HAP-1 (cell line): ENCODE measurements around the gene CNTN6.
A peak's percentile ranks its signal among the peaks of the same experiment; 100 is the strongest.
"Not testable (repeated sequence)": the region's sequence is repeated elsewhere in the genome, so short reads cannot be mapped to it uniquely, and the experiment has no call there.

Experiments
- DNase-seq, 2 experiments: peaks; one replicate each; pipeline ENCODE4 v3.0.0-alpha.2; 2016 to 2020; ENCODE audit warnings: low spot score in 2 of 2
- H3K27me3 ChIP-seq: fragments of 250-450 bp; sonication (Bioruptor Pico); 2 replicates; pipeline ENCODE4 v1.5.1; 2020; ENCODE audit warnings: low read depth, mild to moderate bottlenecking, moderate library complexity
- H3K36me3 ChIP-seq: fragments of 250-450 bp; sonication (Bioruptor Pico); replicated peaks from 2 replicates; pipeline ENCODE4 v1.5.1; 2020; ENCODE audit warnings: mild to moderate bottlenecking
- H3K4me1 ChIP-seq: fragments of 250-450 bp; sonication (Bioruptor Pico); 2 replicates; pipeline ENCODE4 v1.5.1; 2020; ENCODE audit warnings: mild to moderate bottlenecking
- H3K4me3 ChIP-seq: fragments of 250-450 bp; sonication (Bioruptor Pico); 2 replicates; pipeline ENCODE4 v1.5.1; 2020; ENCODE audit warnings: mild to moderate bottlenecking, moderate library complexity
- H3K9me3 ChIP-seq: fragments of 250-450 bp; sonication (Bioruptor Pico); 2 replicates; pipeline ENCODE4 v1.5.1; 2020; ENCODE audit warnings: mild to moderate bottlenecking, moderate library complexity
- in situ Hi-C: fragments of 300-500 bp; cut with MboI; formaldehyde crosslinking; loops from 3 replicates; pipeline ENCODE4 v1.14.3; 2020; ENCODE audit warnings: low sequenced_read_pairs, inconsistent platforms, mixed read lengths

Gene CNTN6

GRCh38 chr3:1355691-1356090, 262.9 kb downstream of the CNTN6 start:
- Histone ChIP-seq H3K4me3 (no peak overlapping the region), H3K27me3 (no peaks in the 10 kb centered on the region), H3K4me1 (no peaks in the 10 kb centered on the region), H3K36me3 (no peaks in the 10 kb centered on the region), H3K9me3 (no peaks in the 10 kb centered on the region)
- no peak for DNase-seq
- in situ Hi-C loops, result no loop called here

GRCh38 chr3:1356101-1356500, 263.3 kb downstream of the CNTN6 start:
- Histone ChIP-seq H3K4me3 (no peak overlapping the region), H3K9me3 (no peaks in the 10 kb centered on the region), H3K27me3 (no peaks in the 10 kb centered on the region), H3K36me3 (no peaks in the 10 kb centered on the region), H3K4me1 (no peaks in the 10 kb centered on the region)
- no peak for DNase-seq
- in situ Hi-C loops, result no loop called here

GRCh38 chr3:1365528-1365927, 272.7 kb downstream of the CNTN6 start:
- no peaks in the 10 kb centered on the region for H3K9me3 ChIP-seq
- H3K27me3 ChIP-seq, result no peaks in the 10 kb centered on the region
- H3K4me3 ChIP-seq, result no peak overlapping the region
- no peaks in the 10 kb centered on the region; the same call in 1 of the 2 replicates for H3K4me1 ChIP-seq
- no peaks in the 10 kb centered on the region for H3K36me3 ChIP-seq
- no peak for DNase-seq
- in situ Hi-C loops, result no loop called here

GRCh38 chr3:1374471-1374870, 281.6 kb downstream of the CNTN6 start:
- in situ Hi-C loops, result no loop called here
- Histone ChIP-seq H3K9me3 (no peaks in the 10 kb centered on the region), H3K4me3 (no peak overlapping the region), H3K36me3 (no peaks in the 10 kb centered on the region), H3K4me1 (peaks cover 11% of the 10 kb centered on the region), H3K27me3 (no peaks in the 10 kb centered on the region)
- peak in 1 of 2 experiments; percentile 87 for DNase-seq

GRCh38 chr3:1375145-1375544, 282.3 kb downstream of the CNTN6 start:
- no peak overlapping the region for H3K4me3 ChIP-seq
- DNase-seq, result no peak
- no peaks in the 10 kb centered on the region for H3K36me3 ChIP-seq
- no peaks in the 10 kb centered on the region for H3K27me3 ChIP-seq
- H3K4me1 ChIP-seq, result peaks cover 11% of the 10 kb centered on the region
- in situ Hi-C loops, result no loop called here
- no peaks in the 10 kb centered on the region for H3K9me3 ChIP-seq

- in situ Hi-C loops, result no loop called here
- Histone ChIP-seq H3K9me3 (no peaks in the 10 kb centered on the region), H3K27me3 (no peaks in the 10 kb centered on the region), H3K4me1 (peaks cover 11% of the 10 kb centered on the region), H3K4me3 (no peak overlapping the region), H3K36me3 (no peaks in the 10 kb centered on the region)
- DNase-seq, result no peak
Measured at GRCh38 chr3:1380926-1381646, 288.3 kb downstream of the CNTN6 start.

- Histone ChIP-seq H3K36me3 (no peaks in the 10 kb centered on the region), H3K27me3 (no peaks in the 10 kb centered on the region), H3K9me3 (no peaks in the 10 kb centered on the region), H3K4me1 (peaks cover 11% of the 10 kb centered on the region), H3K4me3 (no peak overlapping the region)
- DNase-seq, result no peak
- in situ Hi-C loops, result no loop called here
Measured at GRCh38 chr3:1381647-1382036, 288.8 kb downstream of the CNTN6 start.

GRCh38 chr3:1387396-1387905, 294.6 kb downstream of the CNTN6 start:
- in situ Hi-C loops, H3K27me3 ChIP-seq, H3K4me1 ChIP-seq, H3K4me3 ChIP-seq, H3K9me3 ChIP-seq, H3K36me3 ChIP-seq, DNase-seq: not testable (repeated sequence)

- in situ Hi-C loops, result no loop called here
- no peaks in the 10 kb centered on the region for H3K27me3 ChIP-seq
- no peaks in the 10 kb centered on the region for H3K4me1 ChIP-seq
- no peak for DNase-seq
- H3K9me3 ChIP-seq, result no peaks in the 10 kb centered on the region
- H3K4me3 ChIP-seq, result no peak overlapping the region
- H3K36me3 ChIP-seq, result no peaks in the 10 kb centered on the region
Measured at GRCh38 chr3:1394188-1394587, 301.4 kb downstream of the CNTN6 start.

- DNase-seq, result no peak
- H3K4me1 ChIP-seq, result peaks cover 22% of the 10 kb centered on the region
- no peaks in the 10 kb centered on the region for H3K9me3 ChIP-seq
- H3K4me3 ChIP-seq, result no peak overlapping the region
- in situ Hi-C loops, result no loop called here
- H3K27me3 ChIP-seq, result no peaks in the 10 kb centered on the region
- no peaks in the 10 kb centered on the region for H3K36me3 ChIP-seq
Measured at GRCh38 chr3:1400571-1400970, 307.7 kb downstream of the CNTN6 start.

- H3K4me1 ChIP-seq, result peaks cover 23% of the 10 kb centered on the region
- H3K27me3 ChIP-seq, result no peaks in the 10 kb centered on the region
- peak; percentile 74 to 89 for DNase-seq
- H3K36me3 ChIP-seq, result no peaks in the 10 kb centered on the region
- in situ Hi-C loops, result no loop called here
- no peak overlapping the region for H3K4me3 ChIP-seq
- no peaks in the 10 kb centered on the region for H3K9me3 ChIP-seq
Measured at GRCh38 chr3:1404270-1404962, 311.6 kb downstream of the CNTN6 start.

GRCh38 chr3:1406250-1406649, 313.4 kb downstream of the CNTN6 start:
- H3K9me3 ChIP-seq, result no peaks in the 10 kb centered on the region
- H3K4me1 ChIP-seq, result peaks cover 23% of the 10 kb centered on the region
- H3K27me3 ChIP-seq, result no peaks in the 10 kb centered on the region
- H3K36me3 ChIP-seq, result no peaks in the 10 kb centered on the region
- in situ Hi-C loops, result no loop called here
- DNase-seq, result no peak
- H3K4me3 ChIP-seq, result no peak overlapping the region

- Histone ChIP-seq H3K36me3 (no peaks in the 10 kb centered on the region), H3K27me3 (no peaks in the 10 kb centered on the region), H3K4me3 (no peak overlapping the region), H3K9me3 (no peaks in the 10 kb centered on the region), H3K4me1 (no peaks in the 10 kb centered on the region)
- in situ Hi-C loops, result no loop called here
- no peak for DNase-seq
Measured at GRCh38 chr3:1421577-1421976, 328.8 kb downstream of the CNTN6 start.

GRCh38 chr3:1423566-1424089, 330.8 kb downstream of the CNTN6 start:
- in situ Hi-C loops, result no loop called here

More at GRCh38 chr3:1423566-1424089, 330.8 kb downstream of the CNTN6 start:
- H3K4me1 ChIP-seq, result no peaks in the 10 kb centered on the region
- H3K36me3 ChIP-seq, result no peaks in the 10 kb centered on the region
- DNase-seq, result no peak
- H3K9me3 ChIP-seq, result no peaks in the 10 kb centered on the region
- no peak overlapping the region for H3K4me3 ChIP-seq
- H3K27me3 ChIP-seq, result no peaks in the 10 kb centered on the region
